Smooth muscle cell (in vitro differentiated cells): ENCODE results near the gene TMEM244. TPM values are rescaled to one million over a fixed set of nuclear protein-coding genes. Genes with fewer than 3 reads are reported as not detected.

Experiments used
- DNase-seq: peaks from one replicate; lab custom pipeline; 2025; ENCODE audit not compliant: unreplicated experiment; lab: John Stamatoyannopoulos, UW
- H2AFZ ChIP-seq: fragments of 200-600 bp; sonication (generic); 2 replicates; pipeline ENCODE4 v1.6.0; 2016; ENCODE audit warnings: antibody characterized with exemption, low read depth, mild to moderate bottlenecking
- H3F3A ChIP-seq: fragments of 200-600 bp; sonication (generic); 2 replicates; pipeline ENCODE4 v1.6.0; 2017; ENCODE audit warnings: antibody characterized with exemption, low read depth
- H3K27ac ChIP-seq: fragments of 200-600 bp; sonication (generic); 2 replicates; pipeline ENCODE4 v1.5.1; 2016; ENCODE audit warnings: low read depth, mild to moderate bottlenecking
- H3K27me3 ChIP-seq: fragments of 200-600 bp; sonication (generic); 2 replicates; pipeline ENCODE4 v1.6.1; 2016; ENCODE audit warnings: low read depth, mild to moderate bottlenecking
- H3K36me3 ChIP-seq: fragments of 200-600 bp; sonication (generic); 2 replicates; pipeline ENCODE4 v1.5.1; 2016; ENCODE audit warnings: low read depth
- H3K4me1 ChIP-seq: fragments of 200-600 bp; sonication (generic); 2 replicates; pipeline ENCODE4 v1.5.1; 2016; ENCODE audit warnings: low read depth
- H3K4me2 ChIP-seq: fragments of 200-600 bp; sonication (generic); 2 replicates; pipeline ENCODE4 v1.6.0; 2016; ENCODE audit warnings: mild to moderate bottlenecking
- H3K4me3 ChIP-seq: fragments of 200-600 bp; sonication (generic); 2 replicates; pipeline ENCODE4 v1.5.1; 2016; ENCODE audit warnings: mild to moderate bottlenecking
- H3K79me2 ChIP-seq: fragments of 200-600 bp; sonication (generic); 2 replicates; pipeline ENCODE4 v1.6.0; 2016; ENCODE audit warnings: low read depth, mild to moderate bottlenecking
- H3K9ac ChIP-seq: fragments of 200-600 bp; sonication (generic); 2 replicates; pipeline ENCODE4 v1.6.0; 2016; ENCODE audit warnings: low read depth
- H3K9me3 ChIP-seq: fragments of 200-600 bp; sonication (generic); replicated peaks from 2 replicates; pipeline ENCODE4 v1.5.1; 2016; ENCODE audit warnings: low read depth
- H4K20me1 ChIP-seq: fragments of 200-600 bp; sonication (generic); 2 replicates; pipeline ENCODE4 v1.6.0; 2016; ENCODE audit warnings: low read depth
- WGBS: methylation state at CpG from one replicate; pipeline ENCODE4 v1.1.7; 2016; ENCODE audit warnings: low lambda C conversion rate; 5-methylcytosine and 5-hydroxymethylcytosine counted together
- polyA plus RNA-seq: library from polyadenylated mRNA; unstranded; fragments of >200 nt; fragmentation: Nextera tagmentation; extraction: Ambion mirVana; gene quantifications from 2 replicates; pipeline ENCODE4 v1.2.1, GENCODE V29; 2016
- total RNA-seq: library from RNA; depleted of rRNA; stranded (reverse); fragments of >200 nt; gene quantifications from 2 replicates; pipeline ENCODE4 v1.2.3, GENCODE V29; 2014
- TF ChIP-seq, protein P1 (sequence below): fragments of 200-600 bp; sonication (generic); IDR thresholded peaks from 2 replicates; pipeline ENCODE4 v1.5.1; 2017; ENCODE audit warnings: borderline replicate concordance, mild to moderate bottlenecking, antibody characterized with exemption; ENCODE audit not compliant: insufficient read depth, poor library complexity, severe bottlenecking

Gene TMEM244
- total and polyA plus RNA-seq, 2 experiments from 2014 or later = not detected

DNA sequence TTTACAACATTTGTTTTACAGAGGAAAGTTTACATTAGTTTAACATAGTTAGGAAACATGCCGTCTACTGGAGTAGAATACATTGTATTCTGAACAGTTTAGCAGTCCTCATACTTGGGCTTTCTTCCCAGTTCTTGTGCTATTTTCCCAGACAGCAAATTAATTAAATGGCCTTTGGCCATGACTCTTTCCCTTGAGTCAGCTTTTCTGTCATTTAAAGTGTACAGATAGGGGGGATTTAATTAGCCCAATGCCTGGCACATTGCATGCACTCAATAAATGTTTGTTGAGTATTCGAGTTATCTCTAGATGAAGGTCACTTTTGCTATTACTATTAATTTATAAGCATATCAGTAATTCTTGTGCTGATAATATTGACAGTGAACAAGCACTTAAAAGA lies 1.6 kb downstream of the TMEM244 start:
- no peaks in the 10 kb centered on the region for H3K36me3 ChIP-seq
- no peaks in the 10 kb centered on the region for H3K27me3 ChIP-seq
- H3K9ac ChIP-seq = no peak overlapping the region
- H3K4me2 ChIP-seq = peak overlapping the region; percentile 17
- no peaks in the 10 kb centered on the region for H3K4me1 ChIP-seq
- no peak for DNase-seq
- TF ChIP-seq, protein P1, sequence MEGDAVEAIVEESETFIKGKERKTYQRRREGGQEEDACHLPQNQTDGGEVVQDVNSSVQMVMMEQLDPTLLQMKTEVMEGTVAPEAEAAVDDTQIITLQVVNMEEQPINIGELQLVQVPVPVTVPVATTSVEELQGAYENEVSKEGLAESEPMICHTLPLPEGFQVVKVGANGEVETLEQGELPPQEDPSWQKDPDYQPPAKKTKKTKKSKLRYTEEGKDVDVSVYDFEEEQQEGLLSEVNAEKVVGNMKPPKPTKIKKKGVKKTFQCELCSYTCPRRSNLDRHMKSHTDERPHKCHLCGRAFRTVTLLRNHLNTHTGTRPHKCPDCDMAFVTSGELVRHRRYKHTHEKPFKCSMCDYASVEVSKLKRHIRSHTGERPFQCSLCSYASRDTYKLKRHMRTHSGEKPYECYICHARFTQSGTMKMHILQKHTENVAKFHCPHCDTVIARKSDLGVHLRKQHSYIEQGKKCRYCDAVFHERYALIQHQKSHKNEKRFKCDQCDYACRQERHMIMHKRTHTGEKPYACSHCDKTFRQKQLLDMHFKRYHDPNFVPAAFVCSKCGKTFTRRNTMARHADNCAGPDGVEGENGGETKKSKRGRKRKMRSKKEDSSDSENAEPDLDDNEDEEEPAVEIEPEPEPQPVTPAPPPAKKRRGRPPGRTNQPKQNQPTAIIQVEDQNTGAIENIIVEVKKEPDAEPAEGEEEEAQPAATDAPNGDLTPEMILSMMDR = no peak
- 47% methylated on average over 2 of the region's 2 CpGs for WGBS
- no peaks in the 10 kb centered on the region for H3K79me2 ChIP-seq
- peak overlapping the region; percentile 5 for H2AFZ ChIP-seq
- peak overlapping the region; percentile 62 for H3K27ac ChIP-seq
- no peak overlapping the region for H3K4me3 ChIP-seq
- H3F3A ChIP-seq = peaks cover 3% of the 10 kb centered on the region
- no peaks in the 10 kb centered on the region for H4K20me1 ChIP-seq
- H3K9me3 ChIP-seq = no peaks in the 10 kb centered on the region

- Histone ChIP-seq H3K9ac (no peak overlapping the region), H3K27me3 (no peaks in the 10 kb centered on the region), H3K9me3 (no peaks in the 10 kb centered on the region), H3K4me3 (no peak overlapping the region), H2AFZ (no peak overlapping the region), H4K20me1 (no peaks in the 10 kb centered on the region), H3K4me1 (no peaks in the 10 kb centered on the region), H3K36me3 (no peaks in the 10 kb centered on the region), H3F3A (peaks cover 11% of the 10 kb centered on the region), H3K4me2 (no peak overlapping the region), H3K79me2 (no peaks in the 10 kb centered on the region), H3K27ac (no peak overlapping the region)
- 71% methylated on average over 4 of the region's 4 CpGs for WGBS
- TF ChIP-seq, protein P1 = no peak
- no peak for DNase-seq
Measured at GRCh38 chr6:129857838-129858237, 3.3 kb downstream of the TMEM244 start.

DNA sequence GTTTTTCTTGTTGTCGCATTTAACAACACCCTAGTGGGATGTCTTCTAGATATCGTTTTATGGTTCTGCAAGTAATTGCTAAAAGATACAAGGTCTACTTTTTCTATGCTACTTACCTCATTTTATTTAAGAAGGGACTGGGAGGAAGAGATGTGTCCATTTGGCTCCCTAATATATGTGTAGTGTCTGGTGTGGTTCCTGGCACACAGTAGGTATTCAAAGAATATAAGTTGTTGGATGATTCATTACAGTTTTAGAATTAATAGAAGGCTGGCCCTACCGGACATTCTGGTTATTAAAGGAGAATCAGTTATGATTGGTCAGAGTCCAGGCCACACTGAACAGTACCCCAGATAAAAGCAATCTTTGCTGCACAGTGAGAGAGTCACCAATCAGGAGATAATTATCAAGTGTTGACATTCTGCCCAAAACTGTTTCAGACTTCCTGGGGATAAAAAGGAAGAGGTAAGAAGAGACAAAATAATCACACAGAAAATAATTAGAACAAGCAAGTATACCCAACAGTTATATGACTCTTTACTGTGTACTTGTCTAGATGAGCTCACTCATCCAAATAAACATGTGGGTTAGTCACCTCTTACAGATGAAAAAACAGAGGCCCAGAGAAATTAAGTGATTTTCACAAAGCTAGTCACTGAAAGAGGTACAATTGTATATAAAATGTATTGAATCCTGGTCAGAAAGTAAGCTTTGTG lies 7.0 kb downstream of the TMEM244 start:
- no peak overlapping the region for H3K4me3 ChIP-seq
- no peaks in the 10 kb centered on the region for H4K20me1 ChIP-seq
- no peaks in the 10 kb centered on the region for H3K27me3 ChIP-seq
- H3K36me3 ChIP-seq = no peaks in the 10 kb centered on the region
- no peaks in the 10 kb centered on the region for H3K4me1 ChIP-seq
- H3K79me2 ChIP-seq = no peaks in the 10 kb centered on the region
- H2AFZ ChIP-seq = no peak overlapping the region
- WGBS = 71% methylated on average over 3 of the region's 3 CpGs
- DNase-seq = no peak
- peaks cover 8% of the 10 kb centered on the region for H3F3A ChIP-seq
- no peak overlapping the region for H3K9ac ChIP-seq
- no peak overlapping the region for H3K4me2 ChIP-seq
- H3K27ac ChIP-seq = peak overlapping the region; percentile 15
- H3K9me3 ChIP-seq = no peaks in the 10 kb centered on the region
- TF ChIP-seq, protein P1 = no peak
